NCI-H1417 treated with DMSO at 0.1 percent for 48 hours (cell line): Measurements from ENCODE around the gene NGF.
"Not testable (repeated sequence)": the region's sequence is repeated elsewhere in the genome, so short reads cannot be mapped to it uniquely, and the experiment has no call there.

ENCODE experiments used
- DNase-seq: peaks from one replicate; lab custom pipeline; 2025; lab: John Stamatoyannopoulos, UW

Gene NGF

DNA sequence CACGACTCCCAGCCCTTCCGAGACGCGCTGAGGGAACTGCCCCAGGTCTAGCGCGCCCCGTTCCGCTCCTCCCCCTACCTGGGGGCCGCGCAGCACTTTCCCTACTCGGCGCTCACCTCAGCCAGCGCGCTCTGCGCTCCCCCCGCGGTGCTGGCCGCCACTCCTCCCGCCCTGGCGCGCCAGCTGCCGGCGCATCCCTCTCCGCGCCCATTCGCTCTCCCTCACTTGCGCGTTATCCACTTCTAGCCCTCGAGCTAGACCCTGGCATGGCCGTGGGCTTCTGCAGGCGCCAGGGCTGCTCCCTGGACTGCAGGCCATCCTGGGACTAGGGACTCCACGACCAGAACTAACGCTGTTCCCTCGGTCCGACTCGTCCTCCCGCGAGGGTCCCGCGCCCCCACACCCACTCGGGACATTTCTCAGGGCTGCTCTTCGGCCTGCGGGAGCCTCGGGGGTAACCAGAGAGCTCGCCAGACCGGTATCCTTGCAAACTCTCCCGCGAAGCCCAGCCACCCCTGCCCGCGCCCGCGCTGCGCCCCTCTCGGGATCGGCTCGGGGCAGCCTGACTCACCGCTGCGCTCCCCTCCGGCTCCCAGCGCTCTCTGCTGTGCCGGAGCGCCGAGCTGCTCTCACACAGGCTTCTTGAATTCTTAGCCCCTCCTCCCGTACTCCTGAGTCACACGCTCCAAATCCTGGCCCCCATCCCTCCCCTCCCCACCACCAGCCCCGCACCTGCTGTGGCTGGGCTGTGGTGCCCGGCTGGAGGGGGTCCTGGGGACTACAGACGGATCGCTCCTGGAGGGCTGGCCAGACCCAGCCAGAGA lies at the start of gene NGF:
TSS of gene NGF (minus strand) at position 617 of the 824 bp plus-strand sequence. CDS start 51,454 bp downstream, outside the sequence.
- peak; percentile 9 for DNase-seq

- not testable (repeated sequence) for DNase-seq
Measured at GRCh38 chr1:115383455-115383854, 45.4 kb upstream of the NGF start.

- DNase-seq = no peak
Measured at GRCh38 chr1:115379943-115380342, 41.9 kb upstream of the NGF start.

DNA sequence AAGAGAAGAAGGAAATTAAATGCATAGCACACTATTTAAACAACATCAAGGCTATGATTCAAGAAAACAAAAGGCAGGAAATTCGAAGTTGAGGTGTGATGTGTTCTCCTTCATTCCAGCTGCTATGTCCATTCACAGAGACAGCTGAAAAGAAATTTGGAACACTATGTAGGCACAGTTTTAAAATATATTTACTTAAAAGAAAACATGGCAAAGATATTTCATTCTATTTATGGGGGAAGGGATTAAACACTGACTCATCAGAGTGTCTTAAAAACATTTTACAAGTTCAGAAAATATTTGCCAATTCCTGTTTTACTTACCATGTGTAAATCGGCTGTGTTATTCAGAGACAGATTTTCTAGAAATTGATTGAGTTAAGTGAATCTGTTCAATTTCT lies 39.4 kb upstream of the NGF start:
- no peak for DNase-seq

GRCh38 chr1:115374598-115374997 lies 36.5 kb upstream of the NGF start:
- DNase-seq = no peak

GRCh38 chr1:115373305-115373704 lies 35.3 kb upstream of the NGF start:
- DNase-seq = no peak

DNA sequence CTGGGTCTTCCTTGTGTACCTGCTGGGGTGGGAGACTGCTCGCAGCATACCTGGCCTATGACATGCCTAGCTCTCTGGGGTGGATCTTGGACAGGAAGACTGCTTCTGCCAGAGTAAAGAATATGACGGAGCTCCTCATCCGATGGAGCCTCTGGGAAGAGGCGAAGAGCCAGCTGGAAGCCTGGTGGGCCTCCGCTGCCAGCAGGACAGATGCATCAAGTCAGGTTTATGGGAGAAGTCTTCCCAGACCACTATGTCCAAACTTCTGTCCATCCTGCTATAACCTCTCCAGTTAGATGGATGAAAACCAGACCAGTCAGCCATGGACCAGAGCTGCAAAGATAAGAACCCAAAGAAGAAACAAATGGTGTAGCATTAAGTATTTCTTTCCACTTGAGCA lies 27.7 kb upstream of the NGF start:
- DNase-seq = no peak

GRCh38 chr1:115364780-115365155 lies 26.7 kb upstream of the NGF start:
- DNase-seq = no peak

- DNase-seq = no peak
Measured at GRCh38 chr1:115364046-115364779, 26.2 kb upstream of the NGF start.

DNA sequence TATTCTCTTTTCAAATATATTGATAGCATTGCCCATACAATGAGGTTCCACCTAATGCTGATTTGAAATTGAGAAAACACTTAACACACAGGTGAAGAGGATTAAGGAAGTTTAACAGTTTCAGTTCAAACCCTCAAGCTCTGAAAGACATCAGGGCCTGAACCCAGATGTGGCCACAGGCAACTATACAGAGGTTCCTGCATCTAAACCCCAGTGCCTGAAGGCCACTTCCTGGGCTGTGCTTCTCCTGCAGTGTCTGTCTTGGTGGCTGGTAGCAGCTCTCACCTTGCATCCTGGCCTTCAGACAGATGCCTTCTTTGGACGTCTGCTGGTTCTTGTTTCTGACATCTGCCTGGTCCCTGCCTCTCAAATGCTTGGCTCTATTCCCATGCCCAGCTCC lies 25.1 kb upstream of the NGF start:
- no peak for DNase-seq

DNA sequence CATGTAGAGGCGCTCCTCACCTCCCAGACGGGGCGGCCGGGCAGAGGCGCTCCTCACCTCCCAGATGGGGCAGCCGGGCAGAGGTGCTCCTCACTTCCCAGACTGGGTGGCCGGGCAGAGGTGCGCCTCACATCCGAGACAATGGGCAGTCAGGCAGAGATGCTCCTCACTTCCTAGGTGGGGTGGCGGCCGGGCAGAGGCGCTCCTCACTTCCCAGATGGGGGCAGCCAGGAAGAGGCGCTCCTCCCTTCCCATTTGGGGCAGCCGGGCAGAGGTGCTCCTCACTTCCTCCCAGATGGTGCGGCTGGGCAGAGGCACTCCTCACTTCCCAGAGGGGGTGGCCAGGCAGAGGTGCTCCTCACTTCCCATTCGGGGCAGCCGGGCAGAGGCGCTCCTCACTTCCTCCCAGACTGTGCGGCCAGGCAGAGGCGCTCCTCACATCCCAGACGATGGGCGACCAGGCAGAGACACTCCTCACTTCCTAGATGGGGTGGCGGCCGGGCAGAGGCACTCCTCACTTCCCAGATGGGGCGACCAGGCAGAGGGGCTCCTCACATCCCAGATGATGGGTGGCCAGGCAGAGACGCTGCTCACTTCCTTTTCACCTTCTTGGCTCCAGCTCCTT lies 22.6 kb upstream of the NGF start:
- DNase-seq = not testable (repeated sequence)

GRCh38 chr1:115359787-115360452 lies 21.9 kb upstream of the NGF start:
- not testable (repeated sequence) for DNase-seq

DNA sequence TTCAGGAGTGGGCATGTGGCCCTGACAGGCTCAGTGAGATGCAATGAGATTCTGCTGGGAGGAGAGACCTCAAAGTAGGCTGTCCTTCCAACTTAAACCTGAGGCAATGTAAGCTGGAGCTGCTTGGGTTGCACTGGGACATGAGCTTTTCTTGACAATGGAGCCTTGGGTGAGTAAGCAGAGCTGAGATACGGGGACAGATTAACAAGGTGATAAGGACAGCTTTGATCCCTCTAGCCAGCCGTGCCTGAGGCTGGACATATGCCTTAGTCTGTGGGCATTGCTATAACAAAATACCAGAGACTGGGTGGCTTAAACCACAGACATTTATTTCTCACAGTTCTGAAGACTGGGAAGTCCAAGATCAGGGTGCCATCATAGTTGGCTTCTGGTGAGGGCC lies 18.3 kb upstream of the NGF start:
- no peak for DNase-seq

DNA sequence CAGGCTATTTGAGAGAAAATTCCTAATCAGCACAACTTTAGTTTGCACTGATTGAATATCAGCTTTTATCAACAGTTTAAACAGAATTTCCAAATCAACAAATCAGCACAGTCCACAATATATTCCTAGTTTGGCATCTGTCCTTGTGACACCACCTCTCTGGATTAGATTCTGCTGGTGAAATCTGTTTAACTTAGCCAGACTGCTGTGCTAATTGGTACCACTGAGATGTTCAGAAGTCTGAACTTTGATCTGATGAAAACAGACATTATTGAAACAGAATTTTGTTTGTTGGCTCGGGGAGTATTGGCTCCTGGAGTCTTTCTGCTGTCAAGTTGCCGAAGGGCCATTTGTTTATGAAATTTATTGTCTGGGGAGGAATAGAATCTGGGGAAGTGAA lies 17.0 kb upstream of the NGF start:
- no peak for DNase-seq

DNA sequence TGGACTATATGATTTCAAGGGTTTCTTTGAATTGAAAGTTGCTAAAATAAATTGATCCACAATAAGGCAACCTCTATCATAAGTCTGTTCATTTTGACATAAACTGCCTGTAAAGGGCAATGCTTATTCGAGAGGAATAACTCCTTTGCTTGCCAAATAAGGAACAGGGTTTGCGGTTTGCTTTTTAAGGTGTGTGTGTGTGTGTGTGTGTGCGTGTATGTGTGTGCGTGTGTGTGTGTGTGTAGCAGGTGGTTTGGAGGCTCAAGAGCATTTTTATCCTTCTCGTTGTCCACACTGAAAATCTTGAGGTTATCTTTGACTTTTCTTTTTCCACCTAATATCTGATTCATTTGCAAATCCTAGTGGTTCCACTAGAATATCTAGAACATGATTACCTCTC lies 13.1 kb upstream of the NGF start:
- DNase-seq = no peak

- DNase-seq = no peak
Measured at GRCh38 chr1:115348636-115349035, 10.6 kb upstream of the NGF start.

DNA sequence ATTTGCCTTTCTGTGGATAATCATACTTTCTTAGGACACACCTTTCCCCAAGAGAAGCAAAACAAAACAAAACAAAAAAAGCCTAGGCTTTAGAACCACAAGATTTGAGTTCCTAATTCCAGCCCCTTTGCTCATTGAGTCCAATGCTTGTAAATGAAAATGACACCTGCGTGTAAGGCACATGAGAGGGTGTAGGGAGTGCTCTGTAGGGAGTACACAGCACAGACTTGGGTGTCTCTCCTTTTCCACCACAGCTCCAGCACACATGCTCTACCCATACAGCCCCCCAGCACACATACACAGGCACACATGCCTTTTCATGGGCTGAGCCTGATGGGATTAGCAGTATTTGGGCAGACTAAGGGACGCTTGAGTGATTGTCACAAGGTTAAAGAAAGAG lies 9.2 kb upstream of the NGF start:
- no peak for DNase-seq

DNA sequence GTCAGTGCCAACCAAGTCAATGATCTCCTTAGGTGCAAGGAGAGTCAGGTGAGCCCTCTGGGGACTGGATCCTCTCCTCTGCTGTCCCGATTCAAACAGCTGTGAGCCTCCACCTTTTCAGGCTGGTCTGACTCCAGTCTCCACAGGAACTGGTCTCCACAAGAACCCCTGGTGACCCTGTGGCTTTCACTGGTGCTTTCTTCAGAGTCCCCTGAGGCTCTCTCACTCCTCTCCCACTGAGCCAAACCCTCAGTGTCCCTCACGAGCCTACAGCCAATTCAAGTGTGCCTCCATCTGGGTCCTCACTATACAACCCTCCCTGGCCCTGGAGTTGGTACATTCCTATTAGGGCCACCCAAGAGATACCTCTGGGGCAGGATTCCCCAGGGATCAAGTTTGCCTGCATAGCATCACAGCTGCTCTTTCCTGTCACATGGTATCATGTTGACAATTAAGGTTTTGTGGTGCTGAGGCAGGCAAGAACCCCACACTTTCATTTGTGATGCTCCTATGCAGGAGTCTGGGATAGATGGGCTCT lies 5.2 kb upstream of the NGF start:
- no peak for DNase-seq

DNA sequence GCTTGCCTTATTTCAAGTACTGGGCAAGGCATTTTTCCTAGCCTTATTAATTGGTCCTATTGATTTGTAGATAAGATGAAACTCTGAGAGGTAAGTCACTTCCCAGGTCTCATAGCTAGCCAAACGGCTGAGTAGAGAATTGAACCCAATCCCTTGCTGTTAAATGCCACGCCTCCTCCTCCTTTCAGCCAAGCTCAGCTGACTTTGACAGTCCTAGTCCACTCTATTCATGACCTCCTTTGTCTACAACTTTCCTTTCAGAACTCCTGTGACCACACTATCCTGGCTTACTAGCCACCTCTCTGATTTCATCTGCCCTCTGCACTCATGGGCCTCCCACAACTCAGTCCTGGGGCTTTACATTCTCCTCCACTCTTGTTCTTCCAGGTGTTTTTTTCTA lies 3.9 kb upstream of the NGF start:
- no peak for DNase-seq

GRCh38 chr1:115340879-115341278 lies 2.8 kb upstream of the NGF start:
- DNase-seq = no peak

- DNase-seq = no peak
Measured at GRCh38 chr1:115338457-115338820, 390 bp upstream of the NGF start.

DNA sequence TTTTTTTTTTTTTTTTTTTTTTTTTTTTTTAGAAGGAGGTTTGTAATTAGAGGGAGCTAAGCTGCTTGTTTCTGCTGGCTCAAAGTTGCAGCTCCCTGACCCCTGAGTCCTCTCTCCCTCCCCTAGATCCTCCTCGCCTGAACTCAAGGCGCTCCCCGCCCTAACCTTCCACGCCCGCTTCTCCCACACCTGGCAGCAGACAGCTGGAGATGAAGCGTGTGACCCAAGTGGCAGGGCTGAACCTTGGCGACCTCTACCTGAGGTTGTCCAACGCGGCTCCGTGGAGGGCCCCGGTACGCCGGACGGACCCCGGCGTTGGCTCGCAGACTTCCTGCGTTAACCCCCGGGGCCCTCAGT lies 795 bp downstream of the NGF start:
- DNase-seq = no peak
